GM21825 (cell line): ENCODE results near the gene JCAD.
"Not testable (repeated sequence)": the region's sequence is repeated elsewhere in the genome, so short reads cannot be mapped to it uniquely, and the experiment has no call there.

ENCODE experiments used
- ATAC-seq: cut with Tn5 transposase; IDR thresholded peaks from one replicate; pipeline ENCODE4 v1.9.1; 2021; ENCODE audit warnings: mild to moderate bottlenecking, moderate library complexity; ENCODE audit not compliant: unreplicated experiment

The JCAD gene

DNA sequence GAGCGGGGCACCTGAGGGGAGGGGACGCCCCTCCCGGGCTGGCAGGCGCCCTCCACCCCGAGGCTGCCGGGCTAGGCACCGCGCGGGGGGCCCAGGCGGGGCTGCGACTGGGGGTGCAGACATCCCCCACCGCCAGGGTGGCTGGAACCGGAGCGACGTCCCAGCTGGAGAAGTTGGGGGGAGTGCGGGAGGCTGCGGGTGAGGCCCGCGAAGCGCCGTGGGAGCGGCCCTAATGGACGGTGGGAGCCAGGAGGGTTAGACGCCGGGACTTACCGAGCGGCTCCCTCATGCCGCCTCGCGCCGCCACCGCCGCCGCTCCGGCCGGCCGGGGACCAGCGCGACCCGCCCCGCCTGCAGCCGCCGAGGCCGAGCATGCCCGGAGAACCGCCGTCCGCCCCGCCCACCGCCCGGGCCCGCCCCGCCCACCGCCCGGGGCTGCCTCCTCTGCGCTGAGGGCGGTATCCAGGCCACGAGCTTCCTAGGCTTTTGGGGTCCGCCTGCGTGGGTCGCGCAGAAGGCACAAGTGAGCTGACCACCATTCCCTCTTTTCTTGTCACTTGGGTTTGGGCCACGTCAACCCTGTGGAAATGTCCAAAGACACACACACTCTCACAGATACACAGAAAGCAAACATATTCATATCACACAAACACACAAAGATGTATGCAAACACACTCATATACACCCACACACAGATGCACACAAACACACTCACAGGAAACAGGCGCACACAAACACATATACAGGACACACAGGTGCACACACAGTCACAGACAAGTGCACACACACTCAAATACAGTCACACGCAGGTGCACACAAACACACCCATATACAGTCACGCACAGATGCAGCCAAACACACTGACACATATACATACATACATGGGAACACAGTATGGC lies at the start of gene JCAD:
Gene JCAD (minus strand): TSS at position 378 of the 899 bp plus-strand sequence. CDS start 11,774 bp downstream, outside the sequence.
- no peak for ATAC-seq

- ATAC-seq = no peak
Observed at GRCh38 chr10:30106987-30107386, 47.6 kb upstream of the JCAD start.

DNA sequence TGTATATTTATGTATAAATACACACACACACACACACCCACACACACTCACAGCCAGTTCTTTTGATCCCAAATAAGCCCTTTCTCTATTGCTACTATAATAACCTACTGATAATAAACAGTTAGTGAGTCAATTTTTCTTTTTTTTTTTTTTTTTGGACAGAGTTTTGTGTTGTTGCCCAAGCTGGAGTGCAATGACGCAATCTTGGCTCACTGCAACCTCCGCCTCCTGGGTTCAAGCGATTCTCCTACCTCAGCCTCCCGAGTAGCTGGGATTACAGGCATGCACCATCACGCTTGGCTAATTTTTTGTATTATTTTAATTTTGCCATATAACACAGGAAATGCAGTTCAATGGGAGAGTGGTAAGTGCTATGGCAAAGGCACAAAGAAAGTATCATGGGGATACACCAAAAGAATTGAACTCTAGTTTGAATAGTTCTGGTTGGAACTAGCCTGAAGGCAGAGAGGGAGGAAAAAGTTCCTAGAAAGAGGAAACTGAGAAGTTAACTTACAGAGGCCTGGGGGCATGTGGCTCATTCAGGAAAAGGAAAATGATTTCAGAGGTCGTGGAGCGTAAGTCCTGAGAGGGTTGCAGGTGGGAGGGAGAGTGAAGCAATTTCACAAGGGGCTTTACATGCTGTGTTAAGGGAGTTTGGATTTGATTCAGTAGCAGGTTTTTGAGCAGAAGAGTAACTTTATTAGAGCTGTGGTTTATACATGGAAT lies 44.4 kb upstream of the JCAD start:
- ATAC-seq = no peak

GRCh38 chr10:30099706-30100105 lies 40.3 kb upstream of the JCAD start:
- ATAC-seq = not testable (repeated sequence)

GRCh38 chr10:30099101-30099500 lies 39.7 kb upstream of the JCAD start:
- no peak for ATAC-seq

DNA sequence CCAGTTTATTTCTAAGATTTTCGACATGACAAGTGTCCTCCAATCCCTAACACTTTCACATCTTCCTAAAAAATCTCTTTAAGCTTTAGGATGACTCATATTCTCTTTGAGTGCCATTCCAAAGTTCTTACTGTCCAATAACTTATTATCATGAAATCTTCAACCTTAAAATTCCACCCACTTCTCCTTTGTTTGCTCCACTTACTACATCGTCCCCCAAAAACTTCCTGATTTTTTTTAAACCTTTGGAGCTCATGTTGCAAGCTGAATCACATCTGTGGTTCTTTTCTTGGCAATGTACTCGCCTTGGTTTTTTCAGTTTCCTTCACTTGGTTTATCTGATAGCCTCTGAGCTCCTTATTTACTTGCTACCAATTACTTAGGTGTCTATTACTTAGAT lies 39.2 kb upstream of the JCAD start:
- ATAC-seq = no peak

DNA sequence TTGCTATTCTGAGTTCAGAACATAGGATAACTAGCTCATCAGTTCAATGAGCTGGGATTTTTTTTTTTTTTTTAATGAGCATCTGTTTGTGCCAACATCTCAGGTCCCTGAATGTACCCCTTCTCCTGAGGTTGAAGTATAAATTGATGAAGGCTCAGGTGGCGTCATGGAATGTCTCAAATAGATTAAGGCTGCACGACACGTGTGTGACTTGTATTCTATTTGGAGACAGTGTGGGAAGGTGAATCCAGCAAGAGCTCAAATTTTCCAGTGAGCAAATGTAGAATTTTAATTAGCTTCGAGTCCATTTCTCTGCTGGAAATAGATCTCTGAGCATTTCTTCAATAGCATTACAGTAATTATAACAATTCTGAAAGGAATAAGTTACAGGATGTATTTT lies 37.2 kb upstream of the JCAD start:
- no peak for ATAC-seq

- ATAC-seq = no peak
Observed at GRCh38 chr10:30095631-30096422, 36.4 kb upstream of the JCAD start.

- ATAC-seq = no peak
Observed at GRCh38 chr10:30094601-30095000, 35.2 kb upstream of the JCAD start.

GRCh38 chr10:30093303-30093950 lies 34.0 kb upstream of the JCAD start:
- ATAC-seq = no peak

- no peak for ATAC-seq
Observed at GRCh38 chr10:30092151-30092790, 32.9 kb upstream of the JCAD start.

GRCh38 chr10:30091136-30091535 lies 31.8 kb upstream of the JCAD start:
- ATAC-seq = no peak

GRCh38 chr10:30088178-30088577 lies 28.8 kb upstream of the JCAD start:
- no peak for ATAC-seq

- no peak for ATAC-seq
Observed at GRCh38 chr10:30083934-30084333, 24.5 kb upstream of the JCAD start.

- no peak for ATAC-seq
Observed at GRCh38 chr10:30081182-30081581, 21.8 kb upstream of the JCAD start.

DNA sequence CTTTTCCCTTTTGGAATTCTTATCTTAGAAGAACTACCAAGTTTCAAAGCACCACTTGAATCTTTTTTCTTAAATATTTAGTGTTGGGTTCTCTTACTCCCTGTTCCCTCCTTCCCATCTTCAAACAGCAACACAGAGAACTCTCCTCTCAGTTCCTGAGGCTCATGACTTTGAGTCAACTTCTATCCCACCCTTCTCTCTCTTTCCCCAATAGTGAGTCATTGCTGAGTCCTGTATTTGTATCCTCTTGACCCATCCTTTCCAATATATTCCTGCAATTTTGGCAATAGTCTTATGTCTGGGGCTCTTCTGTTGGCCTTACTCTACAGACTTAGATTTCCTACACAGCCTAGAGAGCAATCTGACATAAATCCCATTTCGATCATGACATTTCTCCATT lies 20.8 kb upstream of the JCAD start:
- no peak for ATAC-seq

DNA sequence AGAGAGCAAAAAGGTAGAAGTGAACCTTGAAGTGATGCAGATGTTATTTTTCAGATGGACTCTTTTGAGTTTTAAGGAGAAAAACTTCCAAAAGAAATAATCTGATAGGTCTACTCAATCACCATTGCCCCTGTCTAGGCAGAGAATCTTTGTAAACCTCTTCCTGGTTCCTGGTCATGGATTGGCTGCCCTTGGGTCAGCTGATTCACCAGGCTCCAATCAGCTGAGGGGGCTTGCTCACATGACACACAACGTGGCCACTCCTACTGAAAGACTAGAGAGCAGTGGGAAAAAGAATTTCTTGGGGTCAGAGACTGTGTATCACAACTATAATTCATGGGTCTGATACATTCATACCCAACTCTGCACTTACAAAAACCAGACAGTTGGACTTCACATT lies 20.0 kb upstream of the JCAD start:
- ATAC-seq = no peak

DNA sequence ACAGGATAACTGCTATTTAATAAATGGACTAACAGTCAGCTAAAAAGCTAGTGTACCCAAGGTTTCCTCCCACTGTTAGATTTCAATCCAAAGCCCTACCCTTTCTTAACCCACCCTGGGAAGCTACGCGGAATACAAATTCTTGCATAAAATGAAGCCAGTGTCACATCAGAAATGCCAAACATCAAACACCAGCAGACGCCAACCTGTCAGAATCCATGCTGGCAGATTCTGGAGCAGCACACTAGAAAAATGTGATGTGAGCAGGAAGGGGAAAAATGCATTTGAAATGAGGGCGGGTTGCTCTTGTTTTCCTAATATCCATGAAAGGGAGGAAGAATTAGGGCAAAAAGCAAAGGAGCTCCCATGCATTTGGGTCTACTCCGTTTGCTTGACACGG lies 16.1 kb upstream of the JCAD start:
- ATAC-seq = no peak

DNA sequence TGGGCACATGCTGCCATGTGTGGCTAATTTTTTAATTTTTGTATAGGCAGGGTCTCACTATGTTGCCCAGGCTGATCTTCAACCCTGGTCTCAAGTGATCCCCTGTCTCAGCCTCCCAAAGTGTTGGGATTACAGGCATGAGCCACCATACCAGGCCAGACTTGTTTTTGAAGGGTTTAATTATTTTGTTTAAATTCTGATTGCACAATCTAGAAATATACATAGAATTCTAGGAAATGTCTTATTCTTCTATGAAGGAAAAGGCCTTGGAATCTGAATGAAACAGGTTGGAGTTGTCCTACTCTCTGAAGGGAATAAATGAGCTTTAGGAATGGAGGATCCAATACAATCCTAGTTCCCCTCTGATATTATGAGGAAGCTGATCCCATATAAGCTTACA lies 15.5 kb upstream of the JCAD start:
- no peak for ATAC-seq

- ATAC-seq = no peak
Observed at GRCh38 chr10:30074090-30074489, 14.7 kb upstream of the JCAD start.

- no peak for ATAC-seq
Observed at GRCh38 chr10:30073767-30074060, 14.3 kb upstream of the JCAD start.
